ENCODE measurements around the gene PLEKHD1.
A peak's percentile ranks its signal among the peaks of the same experiment; 100 is the strongest.

PLEKHD1 gene

GRCh38 chr14:69553252-69553651 is 68.7 kb downstream of the PLEKHD1 start:
- DNase-seq: no peak

GRCh38 chr14:69554500-69554899 is 70.0 kb downstream of the PLEKHD1 start:
- DNase-seq: no peak

- DNase-seq: no peak
Observed at GRCh38 chr14:69558774-69559173, 74.2 kb downstream of the PLEKHD1 start.

GRCh38 chr14:69559581-69560011 is 75.1 kb downstream of the PLEKHD1 start:
- no peak for DNase-seq

GRCh38 chr14:69560826-69561225 is 76.3 kb downstream of the PLEKHD1 start:
- DNase-seq: no peak

- DNase-seq: no peak
Observed at GRCh38 chr14:69561893-69562292, 77.4 kb downstream of the PLEKHD1 start.

- DNase-seq: no peak
Observed at GRCh38 chr14:69567563-69567962, 83.0 kb downstream of the PLEKHD1 start.

GRCh38 chr14:69569859-69570258 is 85.3 kb downstream of the PLEKHD1 start:
- DNase-seq: no peak

GRCh38 chr14:69570836-69571330 is 86.4 kb downstream of the PLEKHD1 start:
- no peak for DNase-seq

- DNase-seq: no peak
Observed at GRCh38 chr14:69571449-69572029, 87.0 kb downstream of the PLEKHD1 start.

GRCh38 chr14:69572030-69572840 is 87.7 kb downstream of the PLEKHD1 start:
- no peak for DNase-seq

GRCh38 chr14:69572841-69573135 is 88.3 kb downstream of the PLEKHD1 start:
- DNase-seq: no peak

GRCh38 chr14:69573205-69573830 is 88.8 kb downstream of the PLEKHD1 start:
- DNase-seq: no peak

- no peak for DNase-seq
Observed at GRCh38 chr14:69573831-69574262, 89.3 kb downstream of the PLEKHD1 start.

GRCh38 chr14:69574263-69574953 is 89.9 kb downstream of the PLEKHD1 start, which contains the start of gene CCDC177:
Gene CCDC177, minus strand, starts transcription at chr14:69574871. Its CDS starts 1,249 bp downstream, at chr14:69573622.
- DNase-seq: peak; percentile 91

- no peak for DNase-seq
Observed at GRCh38 chr14:69574954-69575295, 90.4 kb downstream of the PLEKHD1 start.

GRCh38 chr14:69579476-69579875 is 94.9 kb downstream of the PLEKHD1 start:
- no peak for DNase-seq

- no peak for DNase-seq
Observed at GRCh38 chr14:69580009-69580577, 95.6 kb downstream of the PLEKHD1 start.

All from activated effector memory CD4-positive, alpha-beta T cell treated with anti-CD3 and anti-CD28 coated beads, Interleukin-2, amount 50 U/mL, for 16 hours (primary cell).